LNCaP clone FGC (cell line): ENCODE data around the gene AKAP1.
"Not testable (repeated sequence)": the region's sequence is repeated elsewhere in the genome, so short reads cannot be mapped to it uniquely, and the experiment has no call there.

ENCODE experiments used
- DNase-seq: peaks from one replicate; pipeline ENCODE4 v3.0.0-alpha.2; 2011; ENCODE audit warnings: low read depth
- H3K4me3 ChIP-seq: 2 replicates; pipeline ENCODE4 v1.5.1; 2011; ENCODE audit warnings: mild to moderate bottlenecking, low read depth, low read length, control low read depth
- TF ChIP-seq, protein P1 (sequence below): IDR thresholded peaks from 2 replicates; pipeline ENCODE4 v1.5.1; 2012; ENCODE audit warnings: mild to moderate bottlenecking; ENCODE audit not compliant: control insufficient read depth, insufficient read depth; ENCODE audit errors: extremely low read depth

Gene AKAP1

GRCh38 chr17:57091186-57091618 is 6.2 kb downstream of the AKAP1 start:
- no peak for DNase-seq
- TF ChIP-seq, protein P1, sequence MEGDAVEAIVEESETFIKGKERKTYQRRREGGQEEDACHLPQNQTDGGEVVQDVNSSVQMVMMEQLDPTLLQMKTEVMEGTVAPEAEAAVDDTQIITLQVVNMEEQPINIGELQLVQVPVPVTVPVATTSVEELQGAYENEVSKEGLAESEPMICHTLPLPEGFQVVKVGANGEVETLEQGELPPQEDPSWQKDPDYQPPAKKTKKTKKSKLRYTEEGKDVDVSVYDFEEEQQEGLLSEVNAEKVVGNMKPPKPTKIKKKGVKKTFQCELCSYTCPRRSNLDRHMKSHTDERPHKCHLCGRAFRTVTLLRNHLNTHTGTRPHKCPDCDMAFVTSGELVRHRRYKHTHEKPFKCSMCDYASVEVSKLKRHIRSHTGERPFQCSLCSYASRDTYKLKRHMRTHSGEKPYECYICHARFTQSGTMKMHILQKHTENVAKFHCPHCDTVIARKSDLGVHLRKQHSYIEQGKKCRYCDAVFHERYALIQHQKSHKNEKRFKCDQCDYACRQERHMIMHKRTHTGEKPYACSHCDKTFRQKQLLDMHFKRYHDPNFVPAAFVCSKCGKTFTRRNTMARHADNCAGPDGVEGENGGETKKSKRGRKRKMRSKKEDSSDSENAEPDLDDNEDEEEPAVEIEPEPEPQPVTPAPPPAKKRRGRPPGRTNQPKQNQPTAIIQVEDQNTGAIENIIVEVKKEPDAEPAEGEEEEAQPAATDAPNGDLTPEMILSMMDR = no peak
- H3K4me3 ChIP-seq = no peak overlapping the region

DNA sequence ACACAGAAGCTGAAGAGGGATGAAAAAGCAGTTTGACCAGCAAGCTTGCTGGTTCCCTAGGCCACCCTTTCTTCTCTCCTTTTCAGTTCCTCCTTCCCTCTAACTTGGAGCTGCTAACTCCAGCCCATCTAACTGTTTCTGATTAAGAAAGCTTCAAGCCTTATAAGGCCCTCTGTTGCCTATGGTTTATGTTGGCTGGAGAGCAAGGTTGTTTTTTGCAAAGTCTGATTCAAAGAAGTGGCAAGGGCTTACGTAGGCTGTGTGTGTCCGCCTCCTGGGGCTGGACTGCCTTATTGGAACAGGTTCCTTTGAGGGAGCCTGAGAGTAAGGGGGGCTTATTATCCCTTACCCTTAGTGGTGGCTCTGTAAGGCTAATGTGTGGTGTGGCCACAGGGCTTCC is 7.1 kb downstream of the AKAP1 start:
- TF ChIP-seq, protein P1 = no peak
- H3K4me3 ChIP-seq = no peak overlapping the region
- DNase-seq = no peak

DNA sequence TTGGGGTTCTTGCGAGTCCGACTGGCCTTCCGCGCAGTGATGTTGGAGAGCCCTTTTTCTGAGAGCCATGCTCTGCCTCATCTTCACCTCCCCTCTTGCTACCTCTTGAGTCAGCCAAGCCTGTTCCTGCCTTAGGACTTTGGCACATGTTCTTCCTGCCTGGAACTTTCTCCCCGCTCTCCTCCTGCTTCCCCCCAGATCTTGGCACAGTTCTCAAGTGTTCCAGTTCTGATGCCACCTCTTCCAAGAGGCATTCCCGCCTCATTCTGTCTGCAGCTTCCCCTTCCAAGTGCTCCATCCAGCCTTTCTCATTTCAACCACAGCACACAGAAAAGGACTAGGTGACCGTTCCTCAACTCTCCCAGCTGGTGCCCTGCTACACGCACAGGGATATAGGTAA is 7.7 kb downstream of the AKAP1 start:
- TF ChIP-seq, protein P1 = no peak
- no peak overlapping the region for H3K4me3 ChIP-seq
- DNase-seq = no peak

- no peak for DNase-seq
- TF ChIP-seq, protein P1 = no peak
- no peak overlapping the region for H3K4me3 ChIP-seq
These were observed 11.6 kb downstream of the AKAP1 start for GRCh38 chr17:57096472-57097202.

GRCh38 chr17:57097832-57098421 is 12.9 kb downstream of the AKAP1 start:
- DNase-seq = peak; percentile 73
- H3K4me3 ChIP-seq = no peak overlapping the region
- TF ChIP-seq, protein P1 = no peak

DNA sequence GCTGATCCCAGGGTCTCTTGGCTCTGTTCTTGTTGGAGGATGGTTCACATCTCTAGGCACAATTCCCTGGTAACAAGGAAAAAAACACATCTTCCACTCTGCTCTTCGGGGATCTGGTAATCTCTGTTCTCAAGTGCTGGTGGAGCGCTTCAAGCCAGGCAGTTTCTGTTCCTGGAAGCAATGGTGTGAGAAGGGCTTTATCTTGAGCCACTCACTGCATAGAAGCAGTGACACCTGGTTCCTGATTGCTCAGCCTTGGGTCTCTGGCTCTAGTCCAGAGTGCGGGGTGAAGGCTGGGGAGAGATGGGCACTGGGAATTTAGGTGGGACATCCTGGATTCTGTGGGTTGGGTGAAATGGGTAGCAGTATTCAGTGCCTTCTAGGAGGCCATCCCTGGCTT is 14.1 kb downstream of the AKAP1 start:
- TF ChIP-seq, protein P1 = no peak
- no peak overlapping the region for H3K4me3 ChIP-seq
- DNase-seq = no peak

DNA sequence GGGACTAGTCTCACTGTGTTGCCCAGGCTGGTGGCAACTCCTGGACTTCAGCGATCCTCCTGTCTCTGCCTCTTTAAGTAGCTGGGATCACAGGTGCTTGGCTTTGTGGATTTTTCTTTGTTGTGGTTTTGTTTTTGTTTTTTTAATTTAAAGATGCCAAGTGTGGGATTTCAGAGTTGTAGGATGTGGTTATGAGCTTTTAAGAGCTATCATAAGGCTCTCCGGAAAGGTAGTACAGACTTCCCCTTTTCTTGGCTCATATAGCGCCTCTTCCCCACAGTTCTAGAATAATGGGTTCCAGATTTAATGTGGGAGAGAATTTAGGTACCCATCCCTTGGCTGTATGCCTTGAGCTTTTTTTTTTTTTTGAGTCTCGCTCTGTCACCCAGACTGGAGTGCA is 17.1 kb downstream of the AKAP1 start:
- TF ChIP-seq, protein P1 = no peak

GRCh38 chr17:57102660-57103059 is 17.6 kb downstream of the AKAP1 start:
- not testable (repeated sequence) for DNase-seq, H3K4me3 ChIP-seq

More for the DNA sequence above, 17.1 kb downstream of the AKAP1 start:
- DNase-seq = no peak
- H3K4me3 ChIP-seq = no peak overlapping the region
